Osteoblast (primary cell): Measurements from ENCODE around the gene GALNT15. TPM values are rescaled to one million over a fixed set of nuclear protein-coding genes. Genes with fewer than 3 reads are reported as not detected.
A peak's percentile ranks its signal among the peaks of the same experiment; 100 is the strongest.

Experiments used
- DNase-seq: peaks from one replicate; pipeline ENCODE4 v3.0.0; 2011; ENCODE audit warnings: low spot score, mixed read lengths; ENCODE audit not compliant: insufficient read length; ENCODE audit errors: missing footprints
- H2AFZ ChIP-seq: 2 replicates; pipeline ENCODE4 v1.6.0; 2011; ENCODE audit warnings: mild to moderate bottlenecking, low read length
- H3K27ac ChIP-seq: 2 replicates; pipeline ENCODE4 v1.5.1; 2011; ENCODE audit warnings: mild to moderate bottlenecking, low read depth, low read length, moderate library complexity
- H3K27me3 ChIP-seq: 2 replicates; pipeline ENCODE4 v1.6.0; 2012; ENCODE audit warnings: mild to moderate bottlenecking, control low read depth, inconsistent platforms, low read length, moderate library complexity; ENCODE audit not compliant: insufficient read depth
- H3K36me3 ChIP-seq: 2 replicates; pipeline ENCODE4 v1.5.1; 2011; ENCODE audit warnings: mild to moderate bottlenecking, low read length, control low read depth, moderate library complexity; ENCODE audit not compliant: insufficient read depth
- H3K4me1 ChIP-seq: 2 replicates; pipeline ENCODE4 v1.5.1; 2011; ENCODE audit warnings: mild to moderate bottlenecking, low read length, control low read depth, moderate library complexity; ENCODE audit not compliant: insufficient read depth
- H3K4me2 ChIP-seq: 2 replicates; pipeline ENCODE4 v1.6.0; 2011; ENCODE audit warnings: mild to moderate bottlenecking, low read length; ENCODE audit not compliant: insufficient read depth
- H3K4me3 ChIP-seq: fragments of 200-600 bp; sonication (generic); 3 replicates; pipeline ENCODE4 v1.5.1; 2012; ENCODE audit warnings: mild to moderate bottlenecking, low read length, inconsistent platforms; ENCODE audit not compliant: insufficient read depth
- H3K79me2 ChIP-seq: 2 replicates; pipeline ENCODE4 v1.6.0; 2012; ENCODE audit warnings: mild to moderate bottlenecking, low read length, control low read depth, inconsistent platforms; ENCODE audit not compliant: insufficient read depth
- H3K9me3 ChIP-seq: 2 replicates; pipeline ENCODE4 v1.5.1; 2011; ENCODE audit warnings: low read depth, low read length, control low read depth
- H4K20me1 ChIP-seq: 2 replicates; pipeline ENCODE4 v1.6.0; 2012; ENCODE audit warnings: mild to moderate bottlenecking, low read length, control low read depth; ENCODE audit not compliant: insufficient read depth
- CTCF ChIP-seq: IDR thresholded peaks from 2 replicates; pipeline ENCODE4 v1.5.1; 2011; ENCODE audit warnings: mild to moderate bottlenecking, low read depth, low read length, moderate library complexity; ENCODE audit errors: extremely low read depth
- total RNA-seq: library from RNA; depleted of rRNA; stranded (reverse); fragments of >200 nt; gene quantifications from 2 replicates; pipeline ENCODE4 v1.2.3, GENCODE V29; 2012

Gene GALNT15
- total RNA-seq, 1 donor = 6.5 TPM

GRCh38 chr3:16176391-16177030 is 2.0 kb downstream of the GALNT15 start:
- peak overlapping the region; percentile 12 for H3K4me3 ChIP-seq
- peaks cover 51% of the 10 kb centered on the region for H3K4me1 ChIP-seq
- H3K4me2 ChIP-seq = peak overlapping the region; percentile 20
- no peaks in the 10 kb centered on the region for H3K79me2 ChIP-seq
- no peak for TF ChIP-seq CTCF
- no peak for DNase-seq
- H3K27ac ChIP-seq = no peak overlapping the region
- H4K20me1 ChIP-seq = no peaks in the 10 kb centered on the region
- no peaks in the 10 kb centered on the region for H3K27me3 ChIP-seq
- H3K36me3 ChIP-seq = no peaks in the 10 kb centered on the region
- no peaks in the 10 kb centered on the region for H3K9me3 ChIP-seq
- H2AFZ ChIP-seq = no peak overlapping the region

GRCh38 chr3:16177382-16177781 is 2.9 kb downstream of the GALNT15 start:
- DNase-seq = no peak
- Histone ChIP-seq H3K27me3 (no peaks in the 10 kb centered on the region), H3K4me1 (peaks cover 51% of the 10 kb centered on the region), H3K4me3 (no peak overlapping the region), H3K27ac (no peak overlapping the region), H4K20me1 (no peaks in the 10 kb centered on the region), H2AFZ (no peak overlapping the region), H3K79me2 (no peaks in the 10 kb centered on the region), H3K4me2 (peak overlapping the region; percentile 20), H3K9me3 (no peaks in the 10 kb centered on the region), H3K36me3 (no peaks in the 10 kb centered on the region)
- no peak for TF ChIP-seq CTCF

- no peak overlapping the region for H2AFZ ChIP-seq
- peak overlapping the region; percentile 60 for H3K4me2 ChIP-seq
- peak; percentile 93 for DNase-seq
- H3K36me3 ChIP-seq = no peaks in the 10 kb centered on the region
- no peaks in the 10 kb centered on the region for H3K9me3 ChIP-seq
- no peaks in the 10 kb centered on the region for H4K20me1 ChIP-seq
- no peaks in the 10 kb centered on the region for H3K79me2 ChIP-seq
- no peaks in the 10 kb centered on the region for H3K27me3 ChIP-seq
- no peak overlapping the region for H3K27ac ChIP-seq
- peak; percentile 96 for TF ChIP-seq CTCF
- H3K4me3 ChIP-seq = no peak overlapping the region
- H3K4me1 ChIP-seq = peaks cover 46% of the 10 kb centered on the region
These were observed 3.6 kb downstream of the GALNT15 start for GRCh38 chr3:16177962-16178627.

- H3K27ac ChIP-seq = no peak overlapping the region
- H3K79me2 ChIP-seq = no peaks in the 10 kb centered on the region
- H3K4me1 ChIP-seq = peaks cover 45% of the 10 kb centered on the region
- H2AFZ ChIP-seq = no peak overlapping the region
- H3K4me2 ChIP-seq = no peak overlapping the region
- TF ChIP-seq CTCF = no peak
- no peak for DNase-seq
- H3K27me3 ChIP-seq = no peaks in the 10 kb centered on the region
- no peaks in the 10 kb centered on the region for H3K9me3 ChIP-seq
- H3K36me3 ChIP-seq = no peaks in the 10 kb centered on the region
- H4K20me1 ChIP-seq = no peaks in the 10 kb centered on the region
- no peak overlapping the region for H3K4me3 ChIP-seq
These were observed 4.1 kb downstream of the GALNT15 start for GRCh38 chr3:16178628-16178988.
